GM18873 (cell line): ENCODE data around the gene GPAM.
"Not testable (repeated sequence)": the region's sequence is repeated elsewhere in the genome, so short reads cannot be mapped to it uniquely, and the experiment has no call there.

ENCODE experiments used
- ATAC-seq: cut with Tn5 transposase; IDR thresholded peaks from one replicate; pipeline ENCODE4 v1.9.1; 2021; ENCODE audit warnings: mild to moderate bottlenecking, moderate library complexity, moderate number of reproducible peaks; ENCODE audit not compliant: unreplicated experiment, low FRiP score

GPAM gene, protein sequence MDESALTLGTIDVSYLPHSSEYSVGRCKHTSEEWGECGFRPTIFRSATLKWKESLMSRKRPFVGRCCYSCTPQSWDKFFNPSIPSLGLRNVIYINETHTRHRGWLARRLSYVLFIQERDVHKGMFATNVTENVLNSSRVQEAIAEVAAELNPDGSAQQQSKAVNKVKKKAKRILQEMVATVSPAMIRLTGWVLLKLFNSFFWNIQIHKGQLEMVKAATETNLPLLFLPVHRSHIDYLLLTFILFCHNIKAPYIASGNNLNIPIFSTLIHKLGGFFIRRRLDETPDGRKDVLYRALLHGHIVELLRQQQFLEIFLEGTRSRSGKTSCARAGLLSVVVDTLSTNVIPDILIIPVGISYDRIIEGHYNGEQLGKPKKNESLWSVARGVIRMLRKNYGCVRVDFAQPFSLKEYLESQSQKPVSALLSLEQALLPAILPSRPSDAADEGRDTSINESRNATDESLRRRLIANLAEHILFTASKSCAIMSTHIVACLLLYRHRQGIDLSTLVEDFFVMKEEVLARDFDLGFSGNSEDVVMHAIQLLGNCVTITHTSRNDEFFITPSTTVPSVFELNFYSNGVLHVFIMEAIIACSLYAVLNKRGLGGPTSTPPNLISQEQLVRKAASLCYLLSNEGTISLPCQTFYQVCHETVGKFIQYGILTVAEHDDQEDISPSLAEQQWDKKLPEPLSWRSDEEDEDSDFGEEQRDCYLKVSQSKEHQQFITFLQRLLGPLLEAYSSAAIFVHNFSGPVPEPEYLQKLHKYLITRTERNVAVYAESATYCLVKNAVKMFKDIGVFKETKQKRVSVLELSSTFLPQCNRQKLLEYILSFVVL

GRCh38 chr10:112183329-112184051 is at the start of gene GPAM:
GPAM (minus strand) TSS chr10:112183765; CDS start chr10:112181784, 1,981 bp downstream.
- peak; percentile 90 for ATAC-seq

- ATAC-seq: no peak
These were observed 49.1 kb upstream of the GPAM start for GRCh38 chr10:112232670-112233069.

GRCh38 chr10:112231602-112232400 is 48.2 kb upstream of the GPAM start:
- ATAC-seq: no peak

- no peak for ATAC-seq
These were observed 46.9 kb upstream of the GPAM start for GRCh38 chr10:112230325-112230988.

DNA sequence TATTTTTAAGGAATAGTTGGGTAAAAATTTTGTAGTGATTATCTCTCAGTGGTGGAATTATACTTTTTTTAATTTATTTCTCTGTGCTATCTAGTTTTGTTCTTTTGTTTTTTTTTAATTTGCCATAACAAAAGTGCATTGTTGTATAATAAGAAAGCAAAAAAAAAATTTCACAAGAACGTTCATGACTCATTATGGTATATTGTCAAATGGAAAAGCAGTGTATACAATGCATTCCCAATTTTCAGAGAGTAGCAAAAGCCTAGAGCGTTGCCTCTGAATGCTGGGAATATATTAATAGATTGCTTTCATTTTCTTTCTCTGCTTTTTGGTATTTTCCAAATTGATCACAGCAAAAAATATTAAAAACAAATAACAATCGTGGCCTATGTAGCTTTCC is 46.3 kb upstream of the GPAM start:
- ATAC-seq: no peak

DNA sequence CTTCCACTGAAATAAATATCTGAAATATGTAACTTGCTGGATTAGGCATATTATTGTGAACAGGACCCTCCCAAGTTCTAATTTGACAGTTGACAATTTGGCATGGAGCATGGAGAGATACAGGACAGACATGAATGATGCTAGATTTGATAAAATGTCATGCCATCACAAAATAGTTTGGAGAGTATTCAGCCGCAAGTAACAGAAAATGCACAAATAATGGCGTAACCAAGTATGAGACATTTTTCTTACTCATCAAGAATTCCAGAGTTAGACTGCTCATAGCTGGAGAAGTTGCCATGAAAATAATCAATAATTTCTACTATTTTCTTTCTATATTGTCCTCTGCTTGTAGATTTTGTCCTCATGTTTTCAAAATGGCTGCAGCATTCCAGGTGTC is 45.5 kb upstream of the GPAM start:
- no peak for ATAC-seq

GRCh38 chr10:112228366-112229088 is 45.0 kb upstream of the GPAM start:
- ATAC-seq: not testable (repeated sequence)

GRCh38 chr10:112227331-112227987 is 43.9 kb upstream of the GPAM start:
- ATAC-seq: no peak

DNA sequence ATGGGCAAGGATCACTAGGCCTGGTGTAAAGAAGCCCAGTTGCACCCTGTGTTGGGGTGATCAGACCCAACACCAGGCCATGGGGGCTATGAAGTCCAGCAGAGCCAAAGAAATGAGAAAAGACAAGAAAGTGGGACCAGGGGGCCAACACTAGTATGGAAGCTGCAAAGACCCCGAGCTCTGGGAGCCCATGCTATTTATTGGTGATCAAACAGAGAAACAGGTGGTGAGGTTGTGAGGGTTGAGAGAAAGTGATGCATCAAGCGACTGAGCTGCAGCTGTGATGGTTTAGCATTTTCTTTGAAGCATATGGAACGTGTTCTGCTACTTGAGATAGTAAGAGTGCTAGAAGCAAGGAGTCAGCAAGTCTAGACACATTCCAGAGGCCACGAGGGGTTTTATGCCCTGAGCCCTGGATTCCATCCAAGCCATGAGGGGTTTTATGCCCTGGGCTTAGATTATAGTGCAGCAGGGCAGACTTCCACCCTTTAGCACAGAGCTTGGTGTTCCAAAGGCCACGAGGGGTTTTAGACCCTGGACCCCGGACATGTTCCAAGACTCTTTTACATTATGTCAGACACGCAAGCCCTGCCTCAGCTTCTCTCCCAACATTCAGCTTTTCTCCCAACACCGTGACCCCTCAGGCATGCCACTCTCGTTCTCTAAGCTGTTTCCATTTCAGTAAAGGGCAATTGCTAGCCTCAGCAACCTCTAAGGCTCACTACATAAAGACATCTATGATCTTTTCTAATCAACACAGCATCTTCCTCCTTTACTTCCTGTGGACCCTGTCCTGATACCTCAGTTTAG is 43.1 kb upstream of the GPAM start:
- ATAC-seq: no peak

DNA sequence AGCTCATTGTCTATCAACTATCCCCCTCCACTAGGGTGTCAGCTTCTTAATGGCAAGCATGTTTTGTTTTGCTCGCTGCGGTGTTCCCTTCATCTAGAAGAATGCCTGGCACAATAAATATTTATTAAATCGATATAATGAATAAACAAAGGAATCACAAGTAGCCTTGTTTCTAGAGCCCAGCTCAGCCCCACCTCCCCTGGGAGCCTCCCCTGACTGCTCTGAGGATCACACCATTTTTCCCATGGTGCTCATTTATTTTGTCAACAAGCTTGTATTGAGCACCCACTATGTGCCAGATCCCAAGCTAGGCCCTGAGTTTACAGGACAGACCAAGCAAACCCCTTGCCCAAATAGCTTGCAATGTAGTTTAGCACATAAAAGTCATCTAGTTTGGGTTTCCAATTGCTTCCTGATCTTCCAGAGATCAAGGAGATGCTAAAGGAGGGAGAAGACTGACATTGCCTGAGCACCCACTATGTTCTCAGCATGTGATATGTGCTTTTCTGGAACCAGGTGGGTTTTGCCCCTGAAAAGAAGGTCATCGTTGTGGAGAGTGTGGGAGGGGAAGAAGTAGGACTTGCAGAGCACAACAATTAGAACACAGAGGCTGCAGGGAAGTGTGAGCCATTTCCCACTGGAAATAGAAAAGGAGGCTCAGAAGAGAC is 42.3 kb upstream of the GPAM start:
- ATAC-seq: no peak

GRCh38 chr10:112224933-112225529 is 41.5 kb upstream of the GPAM start:
- ATAC-seq: no peak

- no peak for ATAC-seq
These were observed 40.2 kb upstream of the GPAM start for GRCh38 chr10:112223725-112224124.

DNA sequence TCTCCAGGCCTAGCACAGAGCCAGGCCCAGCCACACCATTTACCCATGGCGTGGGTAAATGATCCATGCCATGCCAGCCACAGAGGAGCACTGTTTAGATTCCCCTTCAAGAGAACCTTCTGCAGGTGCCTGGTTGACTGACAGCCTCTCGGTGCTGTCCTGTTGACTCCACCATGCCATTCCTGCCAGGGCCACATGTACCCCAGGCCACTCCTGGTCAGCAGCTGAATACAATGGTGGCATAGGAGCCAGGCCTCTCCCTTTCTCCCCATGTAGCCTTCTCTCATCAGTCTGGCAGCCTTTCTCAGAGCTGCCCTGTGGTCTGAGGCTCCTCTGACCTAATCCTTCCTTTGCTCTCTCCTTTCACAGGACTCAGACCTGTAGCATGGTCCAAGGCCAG is 39.2 kb upstream of the GPAM start:
- ATAC-seq: no peak

GRCh38 chr10:112221545-112221944 is 38.0 kb upstream of the GPAM start:
- ATAC-seq: no peak

GRCh38 chr10:112218960-112219359 is 35.4 kb upstream of the GPAM start:
- ATAC-seq: no peak

GRCh38 chr10:112218036-112218390 is 34.4 kb upstream of the GPAM start:
- ATAC-seq: no peak
